WTC11 (cell line): ENCODE results near the gene ROR2. TPM values are rescaled to one million over a fixed set of nuclear protein-coding genes. Genes with fewer than 3 reads are reported as not detected.

Source experiments
- ATAC-seq: fragments of 200-7000 bp; cut with Tn5 transposase; 2 replicates; pipeline ENCODE4 v1.10.0; 2021; ENCODE audit warnings: mild to moderate bottlenecking, moderate library complexity
- CTCF ChIA-PET: fragments of 300-600 bp; sonication (Branson Sonifier 250); formaldehyde crosslinking; loops from one replicate; lab custom pipeline; 2021; ENCODE audit warnings: antibody characterized with exemption; lab: Charles Lee
- POLR2A ChIA-PET: fragments of 350-600 bp; sonication (Branson Sonifier 250); formaldehyde crosslinking; loops from one replicate; lab custom pipeline; 2021; ENCODE audit warnings: antibody characterized with exemption; lab: Charles Lee
- DNase-seq: peaks from one replicate; pipeline ENCODE4 v3.0.0; 2021; ENCODE audit warnings: low spot score
- H3K27ac Mint-ChIP-seq: 2 replicates; pipeline ENCODE4 v1.8.0; 2021; ENCODE audit warnings: mixed read lengths
- H3K27me3 Mint-ChIP-seq: 2 replicates; pipeline ENCODE4 v1.8.0; 2021; ENCODE audit warnings: low read depth, mild to moderate bottlenecking, moderate library complexity, mixed read lengths
- H3K36me3 Mint-ChIP-seq: 2 replicates; pipeline ENCODE4 v1.8.0; 2021; ENCODE audit warnings: mixed read lengths
- H3K4me1 Mint-ChIP-seq: 2 replicates; pipeline ENCODE4 v1.8.0; 2022; ENCODE audit warnings: mixed read lengths
- H3K4me3 Mint-ChIP-seq: 2 replicates; pipeline ENCODE4 v1.8.0; 2021; ENCODE audit warnings: mild to moderate bottlenecking, moderate library complexity, mixed read lengths
- H3K9me3 Mint-ChIP-seq: 2 replicates; pipeline ENCODE4 v1.8.0; 2021; ENCODE audit warnings: mixed read lengths
- AFF4 ChIP-seq: sonication (generic); formaldehyde crosslinking; IDR thresholded peaks from 2 replicates; pipeline ENCODE4 v1.8.1; 2023; ENCODE audit warnings: mild to moderate bottlenecking, missing genetic modification reagents, borderline replicate concordance
- ERG ChIP-seq: fragments of 250-450 bp; sonication (Bioruptor Pico); IDR thresholded peaks from 2 replicates; pipeline ENCODE4 v1.8.0; 2021; ENCODE audit warnings: mild to moderate bottlenecking
- FOXP1 ChIP-seq: sonication (generic); formaldehyde crosslinking; IDR thresholded peaks from 2 replicates; pipeline ENCODE4 v1.8.0; 2022; ENCODE audit warnings: missing genetic modification reagents, mild to moderate bottlenecking, moderate library complexity, borderline replicate concordance
- FOXP4 ChIP-seq: sonication (generic); formaldehyde crosslinking; IDR thresholded peaks from 2 replicates; pipeline ENCODE4 v1.8.0; 2022; ENCODE audit warnings: mild to moderate bottlenecking, missing genetic modification reagents
- GABPB1 ChIP-seq: sonication (generic); formaldehyde crosslinking; IDR thresholded peaks from 2 replicates; pipeline ENCODE4 v1.8.1; 2023; ENCODE audit warnings: mild to moderate bottlenecking, missing genetic modification reagents
- GTF2I ChIP-seq: fragments of 250-450 bp; sonication (Bioruptor Pico); conservative IDR thresholded peaks from 2 replicates; pipeline ENCODE4 v1.4.0; 2021; ENCODE audit warnings: mild to moderate bottlenecking
- KAT7 ChIP-seq: sonication (generic); formaldehyde crosslinking; IDR thresholded peaks from 2 replicates; pipeline ENCODE4 v1.8.1; 2023; ENCODE audit warnings: missing genetic modification reagents, mild to moderate bottlenecking, borderline replicate concordance
- NR3C1 ChIP-seq: sonication (generic); formaldehyde crosslinking; conservative IDR thresholded peaks from 2 replicates; pipeline ENCODE4 v1.8.1; 2023; ENCODE audit warnings: low read depth, mild to moderate bottlenecking, missing genetic modification reagents
- SP1 ChIP-seq: sonication (generic); formaldehyde crosslinking; conservative IDR thresholded peaks from 2 replicates; pipeline ENCODE4 v1.8.1; 2022; ENCODE audit warnings: missing genetic modification reagents
- STAT6 ChIP-seq: sonication (generic); formaldehyde crosslinking; conservative IDR thresholded peaks from 2 replicates; pipeline ENCODE4 v1.8.1; 2023; ENCODE audit warnings: mild to moderate bottlenecking, low read depth, missing genetic modification reagents, moderate library complexity
- ZNF423 ChIP-seq: fragments of 250-450 bp; sonication (Bioruptor Pico); IDR thresholded peaks from 2 replicates; pipeline ENCODE4 v2.1.2; 2022; ENCODE audit warnings: mild to moderate bottlenecking, moderate library complexity
- ZSCAN18 ChIP-seq: fragments of 250-450 bp; sonication (Bioruptor Pico); IDR thresholded peaks from 2 replicates; pipeline ENCODE4 v2.1.2; 2022; ENCODE audit warnings: mild to moderate bottlenecking, moderate library complexity
- total RNA-seq: library from RNA; stranded (reverse); gene quantifications from 3 replicates; pipeline ENCODE4 v1.2.3, GENCODE V29; 2021
- TF ChIP-seq, protein P1 (sequence below): sonication (generic); formaldehyde crosslinking; conservative IDR thresholded peaks from 2 replicates; pipeline ENCODE4 v1.8.1; 2022; ENCODE audit warnings: mild to moderate bottlenecking, missing genetic modification reagents
- TF ChIP-seq, protein P2 (sequence below): sonication (generic); formaldehyde crosslinking; IDR thresholded peaks from 2 replicates; pipeline ENCODE4 v1.8.0; 2022; ENCODE audit warnings: mild to moderate bottlenecking, missing genetic modification reagents
- TF ChIP-seq, protein P3 (sequence below): fragments of 250-450 bp; sonication (Bioruptor Pico); IDR thresholded peaks from 2 replicates; pipeline ENCODE4 v1.9.0; 2021; ENCODE audit warnings: mild to moderate bottlenecking, borderline replicate concordance

Gene ROR2
- total RNA-seq, 1 experiment from 2014 or later, result 19.8 TPM

DNA sequence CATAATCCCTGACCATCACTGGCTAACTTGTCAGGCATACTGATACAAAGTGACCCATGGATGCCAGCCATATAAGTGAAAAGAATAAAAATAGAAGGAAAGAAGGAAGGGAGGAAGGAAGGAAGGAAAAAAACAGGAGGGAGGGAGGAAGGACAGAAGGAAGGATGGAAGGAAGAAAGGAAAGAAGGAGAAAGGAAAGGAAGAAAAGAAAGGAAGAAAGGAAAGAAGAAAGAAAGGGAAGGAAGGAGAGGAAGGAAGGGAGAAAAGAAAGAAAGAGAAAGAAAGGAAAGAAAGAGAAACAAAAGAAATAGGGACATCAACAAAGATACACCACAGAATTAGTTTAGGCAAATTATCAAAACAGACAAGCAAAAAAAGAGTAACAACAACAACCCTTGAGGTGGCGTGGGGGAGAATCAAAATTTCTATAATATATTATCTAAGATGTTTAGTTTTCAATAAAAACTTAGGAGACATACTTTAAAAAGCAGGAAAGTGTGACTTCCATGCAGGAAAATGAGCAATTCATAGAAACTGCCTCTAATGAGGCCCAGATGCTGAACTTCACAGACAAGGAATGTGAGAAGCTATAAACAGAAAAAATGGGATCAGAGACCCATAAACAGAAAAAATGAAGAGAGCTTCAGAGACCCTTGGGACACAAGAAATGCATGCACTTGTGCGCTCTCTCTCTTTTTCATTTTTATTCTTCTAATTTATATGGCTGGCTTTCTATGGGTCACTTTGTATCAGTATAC lies 430.3 kb downstream of the ROR2 start (continued):
- TF ChIP-seq ZSCAN18 (CRISPR knock-in tag) (no peak), AFF4 (CRISPR knock-in tag) (no peak), ERG (no peak), FOXP4 (CRISPR knock-in tag) (no peak), STAT6 (CRISPR knock-in tag) (no peak), FOXP1 (CRISPR knock-in tag) (no peak), GABPB1 (CRISPR knock-in tag) (no peak)
- TF ChIP-seq, protein P1, sequence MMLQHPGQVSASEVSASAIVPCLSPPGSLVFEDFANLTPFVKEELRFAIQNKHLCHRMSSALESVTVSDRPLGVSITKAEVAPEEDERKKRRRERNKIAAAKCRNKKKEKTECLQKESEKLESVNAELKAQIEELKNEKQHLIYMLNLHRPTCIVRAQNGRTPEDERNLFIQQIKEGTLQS (CRISPR knock-in tag), result no peak

GRCh38 chr9:91518462-91518861 lies 431.6 kb downstream of the ROR2 start:
- Mint-ChIP-seq H3K27ac (no peak overlapping the region), H3K4me3 (no peak overlapping the region), H3K4me1 (peaks cover 16% of the 10 kb centered on the region), H3K36me3 (peaks cover 3% of the 10 kb centered on the region; the same call in 1 of the 2 replicates), H3K27me3 (no peaks in the 10 kb centered on the region), H3K9me3 (peaks cover 21% of the 10 kb centered on the region)
- TF ChIP-seq, protein P2, sequence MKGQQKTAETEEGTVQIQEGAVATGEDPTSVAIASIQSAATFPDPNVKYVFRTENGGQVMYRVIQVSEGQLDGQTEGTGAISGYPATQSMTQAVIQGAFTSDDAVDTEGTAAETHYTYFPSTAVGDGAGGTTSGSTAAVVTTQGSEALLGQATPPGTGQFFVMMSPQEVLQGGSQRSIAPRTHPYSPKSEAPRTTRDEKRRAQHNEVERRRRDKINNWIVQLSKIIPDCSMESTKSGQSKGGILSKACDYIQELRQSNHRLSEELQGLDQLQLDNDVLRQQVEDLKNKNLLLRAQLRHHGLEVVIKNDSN (CRISPR knock-in tag), result no peak
- TF ChIP-seq, protein P3, sequence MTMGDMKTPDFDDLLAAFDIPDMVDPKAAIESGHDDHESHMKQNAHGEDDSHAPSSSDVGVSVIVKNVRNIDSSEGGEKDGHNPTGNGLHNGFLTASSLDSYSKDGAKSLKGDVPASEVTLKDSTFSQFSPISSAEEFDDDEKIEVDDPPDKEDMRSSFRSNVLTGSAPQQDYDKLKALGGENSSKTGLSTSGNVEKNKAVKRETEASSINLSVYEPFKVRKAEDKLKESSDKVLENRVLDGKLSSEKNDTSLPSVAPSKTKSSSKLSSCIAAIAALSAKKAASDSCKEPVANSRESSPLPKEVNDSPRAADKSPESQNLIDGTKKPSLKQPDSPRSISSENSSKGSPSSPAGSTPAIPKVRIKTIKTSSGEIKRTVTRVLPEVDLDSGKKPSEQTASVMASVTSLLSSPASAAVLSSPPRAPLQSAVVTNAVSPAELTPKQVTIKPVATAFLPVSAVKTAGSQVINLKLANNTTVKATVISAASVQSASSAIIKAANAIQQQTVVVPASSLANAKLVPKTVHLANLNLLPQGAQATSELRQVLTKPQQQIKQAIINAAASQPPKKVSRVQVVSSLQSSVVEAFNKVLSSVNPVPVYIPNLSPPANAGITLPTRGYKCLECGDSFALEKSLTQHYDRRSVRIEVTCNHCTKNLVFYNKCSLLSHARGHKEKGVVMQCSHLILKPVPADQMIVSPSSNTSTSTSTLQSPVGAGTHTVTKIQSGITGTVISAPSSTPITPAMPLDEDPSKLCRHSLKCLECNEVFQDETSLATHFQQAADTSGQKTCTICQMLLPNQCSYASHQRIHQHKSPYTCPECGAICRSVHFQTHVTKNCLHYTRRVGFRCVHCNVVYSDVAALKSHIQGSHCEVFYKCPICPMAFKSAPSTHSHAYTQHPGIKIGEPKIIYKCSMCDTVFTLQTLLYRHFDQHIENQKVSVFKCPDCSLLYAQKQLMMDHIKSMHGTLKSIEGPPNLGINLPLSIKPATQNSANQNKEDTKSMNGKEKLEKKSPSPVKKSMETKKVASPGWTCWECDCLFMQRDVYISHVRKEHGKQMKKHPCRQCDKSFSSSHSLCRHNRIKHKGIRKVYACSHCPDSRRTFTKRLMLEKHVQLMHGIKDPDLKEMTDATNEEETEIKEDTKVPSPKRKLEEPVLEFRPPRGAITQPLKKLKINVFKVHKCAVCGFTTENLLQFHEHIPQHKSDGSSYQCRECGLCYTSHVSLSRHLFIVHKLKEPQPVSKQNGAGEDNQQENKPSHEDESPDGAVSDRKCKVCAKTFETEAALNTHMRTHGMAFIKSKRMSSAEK (CRISPR knock-in tag), result no peak
- TF ChIP-seq KAT7 (CRISPR knock-in tag), result no peak
- no peak for TF ChIP-seq SP1 (CRISPR knock-in tag)
- TF ChIP-seq NR3C1 (CRISPR knock-in tag), result no peak
- no peak for TF ChIP-seq ZNF423 (CRISPR knock-in tag)
- TF ChIP-seq GTF2I (CRISPR knock-in tag), result no peak
- no peak for DNase-seq
- ChIA-PET POLR2A (no interaction called here), CTCF (no interaction called here)
- no peak for ATAC-seq
